ENCODE measurements around the gene NLRC3.

NLRC3 gene

DNA sequence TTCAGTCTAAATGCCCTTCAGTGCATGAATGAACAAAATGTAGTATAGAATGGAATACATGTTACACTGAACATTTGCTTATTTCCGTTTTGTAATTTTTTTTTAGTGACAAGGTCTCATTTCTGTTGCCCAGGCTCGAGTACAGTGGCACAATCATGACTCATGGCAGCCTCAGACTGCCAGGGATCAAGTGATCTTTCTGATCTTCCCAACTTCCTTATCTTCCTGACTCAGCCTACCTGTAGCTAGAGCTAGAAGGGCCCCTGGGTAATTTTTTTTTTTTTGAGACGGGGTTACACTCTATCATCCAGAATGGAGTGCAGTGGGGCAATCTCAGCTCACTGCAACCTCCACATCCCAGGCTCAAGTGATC, 41.6 kb upstream of the NLRC3 start:
- Histone ChIP-seq H3K4me3 (ENCODE audit: low read depth, low read length) (no peak overlapping the region), H3K27ac (ENCODE audit: extremely low read depth, low read depth, low read length) (no peak overlapping the region), H3K9me3 (ENCODE audit: control insufficient read depth, insufficient read depth, low read depth, low read length) (no peaks in the 10 kb centered on the region), H3K36me3 (ENCODE audit: control insufficient read depth in 2 of 2, insufficient read depth in 1 of 2, low read length in 2 of 2) (peaks cover 0 to 8% of the 10 kb centered on the region in 2 experiments; a peak in 2 of 3 replicates), H3K4me1 (ENCODE audit: control insufficient read depth, insufficient read depth, low read length) (peaks cover 10% of the 10 kb centered on the region)
- CTCF ChIA-PET = no interaction called here
- TF ChIP-seq SCRT1 (tag by site-specific recombination; IDR thresholded peaks at IDR 0.05; ENCODE audit: borderline replicate concordance) (0 out of 2 replicates have a peak, but pooled peaks have one; percentile 43), ZNF768 (tag by site-specific recombination; IDR thresholded peaks at IDR 0.05) (no peak), ZFP3 (tag by site-specific recombination; IDR thresholded peaks at IDR 0.05; ENCODE audit: low read depth) (no peak), SCRT2 (tag by site-specific recombination; IDR thresholded peaks at IDR 0.05) (peak; percentile 86)
- POLR2A ChIA-PET = interaction anchor here (1.0 kb wide), 1 partner anchor 45 kb away, joined by 3 read pairs; no protein-coding TSS in a partner anchor

DNA sequence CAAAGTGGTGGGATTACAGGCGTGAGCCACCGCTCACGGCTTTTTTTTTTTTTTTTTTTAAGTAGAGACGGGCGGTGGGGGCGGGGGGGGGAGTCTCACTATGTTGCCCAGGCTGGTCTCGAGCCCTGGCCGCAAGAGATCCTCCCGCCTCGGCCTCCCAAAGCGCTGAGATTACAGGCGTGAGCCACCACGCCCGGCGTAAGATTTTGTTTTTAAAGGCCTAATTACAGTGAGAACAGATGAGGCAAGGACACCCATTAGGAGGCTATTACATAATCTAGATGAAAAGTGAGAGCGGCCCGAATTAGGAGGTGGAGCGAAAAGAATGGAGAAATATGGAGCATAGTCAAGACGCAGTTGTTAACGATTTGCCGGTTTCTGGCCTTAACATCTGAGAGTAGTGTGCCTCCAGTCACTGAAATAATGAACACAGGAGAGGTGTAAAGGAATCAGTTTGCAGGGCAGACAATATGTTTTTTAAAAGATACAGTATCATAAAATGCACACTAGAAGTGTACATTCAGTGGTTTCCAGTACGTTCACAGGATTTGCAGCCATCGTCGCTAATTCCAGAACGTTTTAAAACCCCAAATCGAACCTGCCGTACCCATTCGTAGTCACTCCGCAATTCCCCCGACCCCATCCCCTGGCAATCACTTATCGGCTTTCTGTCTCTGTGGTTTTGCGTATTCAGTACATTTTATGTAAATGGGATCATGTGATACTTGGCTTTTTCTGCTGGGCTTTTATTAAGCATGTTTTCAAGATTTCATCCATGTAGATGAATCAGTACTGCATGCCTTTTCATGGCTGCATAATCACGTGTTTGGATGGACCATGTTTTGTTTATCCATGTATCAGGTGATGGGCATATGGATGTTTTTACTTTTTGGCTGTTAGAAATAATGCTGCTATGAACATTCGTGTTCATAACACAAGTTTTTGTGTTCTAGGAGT, 35.6 kb upstream of the NLRC3 start:
- 0 out of 2 replicates have a peak, but pooled peaks have one; percentile 13 for TF ChIP-seq EGR2 (tag by site-specific recombination; IDR thresholded peaks at IDR 0.05; ENCODE audit: low read depth)
- TF ChIP-seq, protein P1, sequence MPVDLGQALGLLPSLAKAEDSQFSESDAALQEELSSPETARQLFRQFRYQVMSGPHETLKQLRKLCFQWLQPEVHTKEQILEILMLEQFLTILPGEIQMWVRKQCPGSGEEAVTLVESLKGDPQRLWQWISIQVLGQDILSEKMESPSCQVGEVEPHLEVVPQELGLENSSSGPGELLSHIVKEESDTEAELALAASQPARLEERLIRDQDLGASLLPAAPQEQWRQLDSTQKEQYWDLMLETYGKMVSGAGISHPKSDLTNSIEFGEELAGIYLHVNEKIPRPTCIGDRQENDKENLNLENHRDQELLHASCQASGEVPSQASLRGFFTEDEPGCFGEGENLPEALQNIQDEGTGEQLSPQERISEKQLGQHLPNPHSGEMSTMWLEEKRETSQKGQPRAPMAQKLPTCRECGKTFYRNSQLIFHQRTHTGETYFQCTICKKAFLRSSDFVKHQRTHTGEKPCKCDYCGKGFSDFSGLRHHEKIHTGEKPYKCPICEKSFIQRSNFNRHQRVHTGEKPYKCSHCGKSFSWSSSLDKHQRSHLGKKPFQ (tag by site-specific recombination; IDR thresholded peaks at IDR 0.05) = 0 out of 2 replicates have a peak, but pooled peaks have one; percentile 21
- peak; percentile 57; the same call in 1 of the 2 replicates for TF ChIP-seq ZNF10 (tag by site-specific recombination; IDR thresholded peaks at IDR 0.05)
- no peak for TF ChIP-seq ZNF223 (tag by site-specific recombination; IDR thresholded peaks at IDR 0.05)
- no peak for TF ChIP-seq ZNF155 (tag by site-specific recombination; IDR thresholded peaks at IDR 0.05)
- TF ChIP-seq ZNF121 (tag by site-specific recombination; IDR thresholded peaks at IDR 0.05) = 0 out of 2 replicates have a peak, but pooled peaks have one; percentile 20
- TF ChIP-seq ZNF600 (tag by site-specific recombination; IDR thresholded peaks at IDR 0.05) = peak; percentile 54; the same call in 1 of the 2 replicates
- TF ChIP-seq, protein P2, sequence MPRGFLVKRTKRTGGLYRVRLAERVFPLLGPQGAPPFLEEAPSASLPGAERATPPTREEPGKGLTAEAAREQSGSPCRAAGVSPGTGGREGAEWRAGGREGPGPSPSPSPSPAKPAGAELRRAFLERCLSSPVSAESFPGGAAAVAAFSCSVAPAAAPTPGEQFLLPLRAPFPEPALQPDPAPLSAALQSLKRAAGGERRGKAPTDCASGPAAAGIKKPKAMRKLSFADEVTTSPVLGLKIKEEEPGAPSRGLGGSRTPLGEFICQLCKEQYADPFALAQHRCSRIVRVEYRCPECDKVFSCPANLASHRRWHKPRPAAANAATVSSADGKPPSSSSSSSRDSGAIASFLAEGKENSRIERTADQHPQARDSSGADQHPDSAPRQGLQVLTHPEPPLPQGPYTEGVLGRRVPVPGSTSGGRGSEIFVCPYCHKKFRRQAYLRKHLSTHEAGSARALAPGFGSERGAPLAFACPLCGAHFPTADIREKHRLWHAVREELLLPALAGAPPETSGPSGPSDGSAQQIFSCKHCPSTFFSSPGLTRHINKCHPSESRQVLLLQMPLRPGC (tag by site-specific recombination; IDR thresholded peaks at IDR 0.05) = peak; percentile 20; the same call in 1 of the 2 replicates
- CTCF ChIA-PET = interaction anchor here (0.6 to 0.7 kb wide), 2 partner anchors 69 to 76 kb away, joined by 3 to 4 read pairs; no protein-coding TSS in a partner anchor
- POLR2A ChIA-PET = interaction anchor here (1.0 kb wide), 1 partner anchor 202 kb away, joined by 6 read pairs; no protein-coding TSS in a partner anchor
- Histone ChIP-seq H3K4me3 (ENCODE audit: low read depth, low read length) (peak overlapping the region; percentile 83), H3K9me3 (ENCODE audit: control insufficient read depth, insufficient read depth, low read depth, low read length) (no peaks in the 10 kb centered on the region), H3K4me1 (ENCODE audit: control insufficient read depth, insufficient read depth, low read length) (no peaks in the 10 kb centered on the region), H3K36me3 (ENCODE audit: control insufficient read depth in 2 of 2, insufficient read depth in 1 of 2, low read length in 2 of 2) (peaks cover 0 to 8% of the 10 kb centered on the region in 2 experiments; a peak in 1 of 3 replicates), H3K27ac (ENCODE audit: extremely low read depth, low read depth, low read length) (no peak overlapping the region)

DNA sequence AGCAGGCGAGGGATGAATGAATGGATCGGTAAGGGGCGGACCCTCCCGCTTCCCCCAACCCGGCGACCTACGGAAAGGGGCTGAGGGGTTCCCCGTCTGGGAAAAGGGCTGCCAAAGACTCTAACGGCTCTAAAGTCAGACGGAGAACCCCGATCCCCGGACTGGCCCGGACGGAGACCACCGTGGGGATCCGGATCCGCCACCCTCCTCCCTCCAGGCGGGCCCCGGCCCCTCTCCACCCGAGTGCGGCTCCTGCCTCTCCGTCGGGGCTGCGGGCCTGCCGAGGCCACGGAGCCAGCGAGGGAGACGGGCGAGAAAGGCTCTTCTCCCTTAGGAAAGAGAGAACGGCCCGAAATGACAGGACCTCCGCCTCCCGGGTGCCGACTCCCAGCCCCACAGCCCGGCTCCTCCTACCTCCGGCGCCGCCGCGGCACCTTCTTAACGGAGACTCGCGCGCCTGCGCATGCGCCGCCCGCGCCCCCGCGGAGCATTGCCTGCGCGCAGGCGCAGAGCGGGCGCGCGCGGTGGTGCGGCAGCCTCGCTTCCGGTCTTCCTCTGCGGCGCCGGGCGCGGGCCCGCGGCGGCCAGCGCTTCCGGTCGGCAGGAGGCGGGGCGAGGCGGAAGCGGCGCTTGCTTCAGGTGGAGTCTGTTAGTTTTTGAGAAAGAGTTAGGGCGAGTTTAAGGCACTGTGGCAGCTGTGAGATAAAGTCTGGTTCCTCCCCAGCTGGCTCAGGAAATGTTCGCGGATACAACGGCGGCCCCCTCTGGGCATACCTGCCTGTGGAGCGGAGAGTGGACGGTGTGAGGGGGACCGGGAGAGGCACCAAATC, 34.2 kb upstream of the NLRC3 start, which contains the start of gene SLX4:
SLX4 (minus strand) TSS at position 461 of the 830 bp plus-strand sequence. CDS start 2,642 bp downstream, outside the sequence.
- peak within 1 kb of the TSS; percentile 70 for H3K27ac ChIP-seq (ENCODE audit: extremely low read depth, low read depth, low read length)
- POLR2A ChIA-PET = interaction anchor here (0.5 to 1.0 kb wide), 3 partner anchors 200 to 627 kb away, joined by 3 to 6 read pairs (median 5); no protein-coding TSS in a partner anchor
- H3K4me1 ChIP-seq (ENCODE audit: control insufficient read depth, insufficient read depth, low read length) = no peaks in the 10 kb centered on the region
- 0 out of 2 replicates have a peak, but pooled peaks have one; percentile 20 for TF ChIP-seq GLIS2 (tag by site-specific recombination; IDR thresholded peaks at IDR 0.05)
- TF ChIP-seq KLF8 (tag by site-specific recombination; IDR thresholded peaks at IDR 0.05) = peak; percentile 13; the same call in 1 of the 2 replicates
- TF ChIP-seq ZIC2 (tag by site-specific recombination; IDR thresholded peaks at IDR 0.05) = peak; percentile 44
- TF ChIP-seq, protein P3, sequence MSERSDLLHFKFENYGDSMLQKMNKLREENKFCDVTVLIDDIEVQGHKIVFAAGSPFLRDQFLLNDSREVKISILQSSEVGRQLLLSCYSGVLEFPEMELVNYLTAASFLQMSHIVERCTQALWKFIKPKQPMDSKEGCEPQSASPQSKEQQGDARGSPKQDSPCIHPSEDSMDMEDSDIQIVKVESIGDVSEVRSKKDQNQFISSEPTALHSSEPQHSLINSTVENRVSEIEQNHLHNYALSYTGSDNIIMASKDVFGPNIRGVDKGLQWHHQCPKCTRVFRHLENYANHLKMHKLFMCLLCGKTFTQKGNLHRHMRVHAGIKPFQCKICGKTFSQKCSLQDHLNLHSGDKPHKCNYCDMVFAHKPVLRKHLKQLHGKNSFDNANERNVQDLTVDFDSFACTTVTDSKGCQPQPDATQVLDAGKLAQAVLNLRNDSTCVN (tag by site-specific recombination; optimal IDR thresholded peaks at IDR 0.05) = peak; percentile 61
- 0 out of 2 replicates have a peak, but pooled peaks have one; percentile 29 for TF ChIP-seq SP3 (tag by site-specific recombination; IDR thresholded peaks at IDR 0.05)
- TF ChIP-seq IKZF3 (tag by site-specific recombination; IDR thresholded peaks at IDR 0.05) = 0 out of 2 replicates have a peak, but pooled peaks have one; percentile 6
- peak; percentile 14; the same call in 1 of the 2 replicates for TF ChIP-seq GLIS1 (tag by site-specific recombination; IDR thresholded peaks at IDR 0.05)
- TF ChIP-seq OVOL3 (tag by site-specific recombination; IDR thresholded peaks at IDR 0.05) = peak; percentile 44; the same call in 1 of the 2 replicates
- TF ChIP-seq ZNF24 (tag by site-specific recombination; IDR thresholded peaks at IDR 0.05) = peak; percentile 68
- peak; percentile 31; the same call in 1 of the 2 replicates for TF ChIP-seq ZNF366 (tag by site-specific recombination; conservative IDR thresholded peaks at IDR 0.05)

More for the DNA sequence above, 34.2 kb upstream of the NLRC3 start, which contains the start of gene SLX4:
- Histone ChIP-seq H3K36me3 (ENCODE audit: control insufficient read depth in 2 of 2, insufficient read depth in 1 of 2, low read length in 2 of 2) (peaks cover 0 to 11% of the 10 kb centered on the region in 2 experiments; a peak in 1 of 3 replicates), H3K9me3 (ENCODE audit: control insufficient read depth, insufficient read depth, low read depth, low read length) (no peaks in the 10 kb centered on the region), H3K4me3 (ENCODE audit: low read depth, low read length) (peak within 1 kb of the TSS; percentile 83)
- CTCF ChIA-PET = no interaction called here
